ENCODE data around the gene PRR7. TPM values are rescaled to one million over a fixed set of nuclear protein-coding genes. Genes with fewer than 3 reads are reported as not detected.

The PRR7 gene
- total RNA-seq, 1 experiment from 2014 or later, result 4.7 TPM

DNA sequence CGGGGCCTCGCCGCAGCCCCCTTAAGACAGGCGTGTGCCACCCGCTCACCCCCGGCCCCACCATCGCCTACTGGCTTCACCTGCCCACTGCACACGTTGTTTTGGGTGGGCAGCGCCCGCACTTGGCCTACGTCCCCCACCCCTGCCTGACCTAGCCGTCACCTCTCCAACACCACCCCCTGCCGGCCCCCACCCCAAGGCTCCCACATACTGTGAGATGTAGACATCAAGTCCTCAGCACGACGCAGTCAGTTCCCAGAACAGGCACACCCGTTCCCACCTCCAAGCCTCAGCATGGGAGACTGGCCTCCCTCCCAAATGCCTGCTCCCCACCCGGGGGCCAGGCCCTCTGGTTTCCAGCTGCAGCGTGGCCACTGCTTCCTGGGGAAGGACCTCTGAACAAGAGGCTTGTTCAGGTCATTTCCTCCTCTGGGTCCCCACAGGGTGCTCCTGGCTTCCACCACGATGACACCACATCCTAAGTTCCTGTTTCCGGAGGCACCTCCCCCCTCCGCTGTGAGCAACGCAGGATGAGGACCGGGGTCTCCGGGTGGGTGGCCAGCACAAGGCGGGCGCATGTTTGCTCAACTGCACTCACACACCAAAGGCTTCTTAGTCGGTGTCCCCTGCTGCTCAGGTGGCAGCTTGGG is 15.5 kb downstream of the PRR7 start:
- Histone ChIP-seq H3K4me3 (ENCODE audit: low read depth, low read length) (no peak overlapping the region), H3K4me1 (no peaks in the 10 kb centered on the region), H3K9me3 (no peaks in the 10 kb centered on the region), H3K27me3 (replicated peaks; ENCODE audit: control insufficient read depth, insufficient read depth, low read length) (no peaks in the 10 kb centered on the region), H3K36me3 (ENCODE audit: control insufficient read depth, insufficient read depth, low read length) (peaks cover 7% of the 10 kb centered on the region)
- intact Hi-C loops (cut with micrococcal nuclease; ENCODE audit: unreplicated experiment), result no loop called here
- no peak for DNase-seq
- peaks cover 6% of the 10 kb centered on the region for H3K4me1 Mint-ChIP-seq (ENCODE audit: low read depth, unreplicated experiment)
- H3K27me3 Mint-ChIP-seq (ENCODE audit: insufficient read depth, unreplicated experiment), result no peaks in the 10 kb centered on the region
- no peaks in the 10 kb centered on the region for H3K9me3 Mint-ChIP-seq (ENCODE audit: unreplicated experiment)
- TF ChIP-seq, protein P1, sequence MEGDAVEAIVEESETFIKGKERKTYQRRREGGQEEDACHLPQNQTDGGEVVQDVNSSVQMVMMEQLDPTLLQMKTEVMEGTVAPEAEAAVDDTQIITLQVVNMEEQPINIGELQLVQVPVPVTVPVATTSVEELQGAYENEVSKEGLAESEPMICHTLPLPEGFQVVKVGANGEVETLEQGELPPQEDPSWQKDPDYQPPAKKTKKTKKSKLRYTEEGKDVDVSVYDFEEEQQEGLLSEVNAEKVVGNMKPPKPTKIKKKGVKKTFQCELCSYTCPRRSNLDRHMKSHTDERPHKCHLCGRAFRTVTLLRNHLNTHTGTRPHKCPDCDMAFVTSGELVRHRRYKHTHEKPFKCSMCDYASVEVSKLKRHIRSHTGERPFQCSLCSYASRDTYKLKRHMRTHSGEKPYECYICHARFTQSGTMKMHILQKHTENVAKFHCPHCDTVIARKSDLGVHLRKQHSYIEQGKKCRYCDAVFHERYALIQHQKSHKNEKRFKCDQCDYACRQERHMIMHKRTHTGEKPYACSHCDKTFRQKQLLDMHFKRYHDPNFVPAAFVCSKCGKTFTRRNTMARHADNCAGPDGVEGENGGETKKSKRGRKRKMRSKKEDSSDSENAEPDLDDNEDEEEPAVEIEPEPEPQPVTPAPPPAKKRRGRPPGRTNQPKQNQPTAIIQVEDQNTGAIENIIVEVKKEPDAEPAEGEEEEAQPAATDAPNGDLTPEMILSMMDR (IDR thresholded peaks at IDR 0.05; ENCODE audit: insufficient read depth in 1 of 2, low read depth in 1 of 2, low read length in 1 of 2, severe bottlenecking in 1 of 2, unreplicated experiment in 1 of 2), result no peak
- H3K36me3 Mint-ChIP-seq (ENCODE audit: insufficient read depth, unreplicated experiment), result peaks cover 90% of the 10 kb centered on the region
- no TSS peak for BruUV-seq (replicated peaks)
- CTCF ChIA-PET, result no interaction called here
- peak overlapping the region; percentile 63 for H3K27ac Mint-ChIP-seq (ENCODE audit: unreplicated experiment)
- H3K4me3 Mint-ChIP-seq (ENCODE audit: unreplicated experiment), result no peak overlapping the region
- POLR2A ChIA-PET, result no interaction called here

- H3K9me3 ChIP-seq, result no peaks in the 10 kb centered on the region
- Mint-ChIP-seq H3K27ac (ENCODE audit: unreplicated experiment) (no peak overlapping the region), H3K4me3 (ENCODE audit: unreplicated experiment) (no peak overlapping the region), H3K9me3 (ENCODE audit: unreplicated experiment) (no peaks in the 10 kb centered on the region), H3K27me3 (ENCODE audit: insufficient read depth, unreplicated experiment) (no peaks in the 10 kb centered on the region), H3K4me1 (ENCODE audit: low read depth, unreplicated experiment) (peaks cover 23% of the 10 kb centered on the region), H3K36me3 (ENCODE audit: insufficient read depth, unreplicated experiment) (peaks cover 93% of the 10 kb centered on the region)
- POLR2A ChIA-PET, result no interaction called here
- no peaks in the 10 kb centered on the region for H3K27me3 ChIP-seq (replicated peaks; ENCODE audit: control insufficient read depth, insufficient read depth, low read length)
- BruUV-seq (replicated peaks), result no TSS peak
- CTCF ChIA-PET, result no interaction called here
- intact Hi-C loops (cut with micrococcal nuclease; ENCODE audit: unreplicated experiment), result no loop called here
- H3K36me3 ChIP-seq (ENCODE audit: control insufficient read depth, insufficient read depth, low read length), result peaks cover 9% of the 10 kb centered on the region
- no peak overlapping the region for H3K4me3 ChIP-seq (ENCODE audit: low read depth, low read length)
- TF ChIP-seq, protein P1 (IDR thresholded peaks at IDR 0.05; ENCODE audit: insufficient read depth in 1 of 2, low read depth in 1 of 2, low read length in 1 of 2, severe bottlenecking in 1 of 2, unreplicated experiment in 1 of 2), result no peak
- peaks cover 18% of the 10 kb centered on the region for H3K4me1 ChIP-seq
- no peak for DNase-seq
Observed at GRCh38 chr5:177465044-177465443, 18.4 kb downstream of the PRR7 start.

- H3K27ac Mint-ChIP-seq (ENCODE audit: unreplicated experiment), result peak overlapping the region; percentile 30
- intact Hi-C loops (cut with micrococcal nuclease; ENCODE audit: unreplicated experiment), result no loop called here
- Histone ChIP-seq H3K4me3 (ENCODE audit: low read depth, low read length) (no peak overlapping the region), H3K36me3 (ENCODE audit: control insufficient read depth, insufficient read depth, low read length) (peaks cover 9% of the 10 kb centered on the region), H3K9me3 (no peaks in the 10 kb centered on the region), H3K4me1 (peaks cover 35% of the 10 kb centered on the region), H3K27me3 (replicated peaks; ENCODE audit: control insufficient read depth, insufficient read depth, low read length) (no peaks in the 10 kb centered on the region)
- no peak overlapping the region for H3K4me3 Mint-ChIP-seq (ENCODE audit: unreplicated experiment)
- peaks cover 77% of the 10 kb centered on the region for H3K36me3 Mint-ChIP-seq (ENCODE audit: insufficient read depth, unreplicated experiment)
- peaks cover 24% of the 10 kb centered on the region for H3K4me1 Mint-ChIP-seq (ENCODE audit: low read depth, unreplicated experiment)
- no TSS peak for BruUV-seq (replicated peaks)
- TF ChIP-seq, protein P1 (IDR thresholded peaks at IDR 0.05; ENCODE audit: insufficient read depth in 1 of 2, low read depth in 1 of 2, low read length in 1 of 2, severe bottlenecking in 1 of 2, unreplicated experiment in 1 of 2), result no peak
- H3K9me3 Mint-ChIP-seq (ENCODE audit: unreplicated experiment), result no peaks in the 10 kb centered on the region
- POLR2A ChIA-PET, result no interaction called here
- CTCF ChIA-PET, result no interaction called here
- DNase-seq, result no peak
- H3K27me3 Mint-ChIP-seq (ENCODE audit: insufficient read depth, unreplicated experiment), result no peaks in the 10 kb centered on the region
Observed at GRCh38 chr5:177466861-177467260, 20.2 kb downstream of the PRR7 start.
